GM12872 (cell line): ENCODE results near the gene CLDN10.

ENCODE experiments used
- TF ChIP-seq, protein P1 (sequence below): IDR thresholded peaks from 3 replicates; pipeline ENCODE4 v1.5.1; 2011; ENCODE audit warnings: low read depth, mild to moderate bottlenecking, low read length, moderate library complexity; ENCODE audit not compliant: insufficient read depth

The CLDN10 gene

DNA sequence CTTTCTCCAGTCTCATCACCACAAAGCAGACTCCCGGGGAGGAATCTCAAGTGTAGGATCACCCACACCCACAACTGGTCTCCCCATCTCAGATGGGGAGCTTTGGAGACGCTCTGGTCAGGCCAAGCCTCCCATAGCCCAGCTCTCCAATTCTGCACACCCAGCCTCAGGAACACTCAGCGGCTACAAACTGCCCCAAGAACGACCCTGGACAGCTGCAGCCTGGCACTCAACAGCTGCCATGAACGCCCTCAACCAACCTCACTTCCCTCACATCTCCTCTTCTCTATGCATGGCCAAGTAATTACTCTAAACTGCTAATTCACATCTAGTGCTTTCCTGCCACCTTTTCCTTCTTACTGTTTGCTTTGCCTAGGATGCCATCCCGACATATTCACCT is 49.4 kb downstream of the CLDN10 start:
- TF ChIP-seq, protein P1, sequence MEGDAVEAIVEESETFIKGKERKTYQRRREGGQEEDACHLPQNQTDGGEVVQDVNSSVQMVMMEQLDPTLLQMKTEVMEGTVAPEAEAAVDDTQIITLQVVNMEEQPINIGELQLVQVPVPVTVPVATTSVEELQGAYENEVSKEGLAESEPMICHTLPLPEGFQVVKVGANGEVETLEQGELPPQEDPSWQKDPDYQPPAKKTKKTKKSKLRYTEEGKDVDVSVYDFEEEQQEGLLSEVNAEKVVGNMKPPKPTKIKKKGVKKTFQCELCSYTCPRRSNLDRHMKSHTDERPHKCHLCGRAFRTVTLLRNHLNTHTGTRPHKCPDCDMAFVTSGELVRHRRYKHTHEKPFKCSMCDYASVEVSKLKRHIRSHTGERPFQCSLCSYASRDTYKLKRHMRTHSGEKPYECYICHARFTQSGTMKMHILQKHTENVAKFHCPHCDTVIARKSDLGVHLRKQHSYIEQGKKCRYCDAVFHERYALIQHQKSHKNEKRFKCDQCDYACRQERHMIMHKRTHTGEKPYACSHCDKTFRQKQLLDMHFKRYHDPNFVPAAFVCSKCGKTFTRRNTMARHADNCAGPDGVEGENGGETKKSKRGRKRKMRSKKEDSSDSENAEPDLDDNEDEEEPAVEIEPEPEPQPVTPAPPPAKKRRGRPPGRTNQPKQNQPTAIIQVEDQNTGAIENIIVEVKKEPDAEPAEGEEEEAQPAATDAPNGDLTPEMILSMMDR: no peak

DNA sequence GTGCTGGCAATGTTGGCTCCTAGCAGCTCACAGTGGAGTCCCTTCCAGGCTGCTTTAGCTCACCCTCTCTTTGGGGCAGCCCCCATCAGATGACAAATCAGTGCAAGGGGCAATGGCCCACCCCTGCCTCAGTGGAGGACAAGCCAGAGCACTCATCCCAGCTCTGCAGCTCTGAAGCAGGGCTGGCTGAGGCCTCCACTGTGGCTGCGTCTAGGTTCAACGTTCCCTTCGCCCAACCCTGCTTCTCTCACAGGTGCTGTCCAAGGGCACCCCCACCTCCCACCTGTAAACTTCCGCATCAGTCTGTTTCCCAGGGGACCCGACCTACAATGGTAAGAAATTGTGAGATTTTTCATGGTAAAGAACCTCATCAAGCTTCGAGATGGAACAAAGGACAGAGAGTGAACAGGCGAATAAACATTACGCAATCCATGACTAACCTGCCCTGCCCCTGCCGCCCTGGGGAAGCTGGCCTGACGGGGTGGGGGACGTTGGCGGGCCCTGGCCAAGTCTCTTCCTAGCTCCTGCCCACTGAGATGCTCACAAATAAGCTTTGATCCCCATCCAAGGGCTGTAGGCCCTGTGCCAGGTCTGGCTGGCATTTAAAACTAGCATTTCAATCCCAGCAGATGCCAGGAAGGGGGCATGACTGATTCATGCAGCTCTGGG is 51.5 kb downstream of the CLDN10 start:
- TF ChIP-seq, protein P1: no peak

DNA sequence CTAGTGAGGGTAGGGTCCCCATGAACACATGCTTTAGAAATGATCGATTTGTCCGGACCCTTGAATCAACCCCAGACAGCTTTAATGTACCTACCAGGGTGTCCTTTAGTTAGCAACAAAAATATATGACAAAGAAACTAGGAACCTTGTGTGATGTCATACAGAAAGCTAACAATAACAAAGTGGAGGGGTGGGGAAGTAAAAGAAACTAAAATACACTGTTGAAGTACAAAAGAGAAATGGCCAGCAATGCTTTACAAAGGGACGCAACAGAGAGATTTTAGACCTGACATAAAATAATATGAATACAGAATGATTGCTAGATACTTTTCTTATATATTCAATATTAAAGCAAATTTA is 52.0 kb downstream of the CLDN10 start:
- TF ChIP-seq, protein P1: no peak

DNA sequence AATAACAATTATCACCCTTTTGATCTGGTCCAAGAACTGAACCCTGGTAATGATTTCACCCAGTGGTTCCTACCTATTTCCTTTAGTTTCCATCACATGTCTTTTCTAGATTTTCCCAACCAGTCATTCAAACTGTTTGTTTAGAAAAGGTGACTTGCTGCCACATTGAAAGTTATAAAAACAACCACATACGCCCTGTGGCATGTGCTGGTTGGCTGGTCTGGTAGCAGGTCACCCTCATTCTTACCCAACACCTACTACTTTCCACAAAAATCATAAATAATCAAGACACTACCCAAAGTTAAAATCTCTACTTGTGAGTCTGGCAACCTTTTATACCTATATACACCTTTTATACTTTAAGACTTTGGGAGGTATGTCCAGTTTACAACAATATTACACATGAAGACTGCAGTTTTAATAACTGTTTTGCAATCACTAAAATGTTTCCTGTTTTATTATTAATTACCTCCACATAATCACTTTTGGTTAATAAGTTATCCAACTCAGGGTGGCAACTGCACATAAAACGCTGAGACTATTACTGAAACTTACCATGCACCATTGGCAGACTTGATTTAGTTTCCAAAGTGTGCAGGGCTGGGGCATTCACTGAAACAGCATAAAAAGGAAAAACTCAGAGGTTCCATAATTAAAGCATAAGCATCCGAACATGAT is 53.1 kb downstream of the CLDN10 start:
- TF ChIP-seq, protein P1: no peak

DNA sequence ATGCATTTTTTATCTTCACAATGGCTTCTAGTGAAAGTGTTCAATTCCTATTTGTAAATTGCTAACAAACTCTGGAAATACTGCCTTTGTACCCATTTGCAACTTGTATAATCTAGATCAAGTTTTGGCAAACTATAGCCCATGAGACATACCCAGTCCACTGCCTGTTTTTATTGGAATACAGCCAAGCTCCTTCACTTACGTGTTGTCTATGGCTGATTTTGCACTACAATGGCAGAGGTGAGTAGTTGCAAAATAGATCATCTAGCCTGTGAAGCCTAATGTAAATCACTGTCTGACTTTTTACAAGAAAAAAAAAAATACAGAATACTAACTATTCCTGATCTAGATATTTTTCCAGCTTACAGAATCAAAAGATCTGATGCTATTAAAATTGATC is 54.8 kb downstream of the CLDN10 start:
- TF ChIP-seq, protein P1: no peak

DNA sequence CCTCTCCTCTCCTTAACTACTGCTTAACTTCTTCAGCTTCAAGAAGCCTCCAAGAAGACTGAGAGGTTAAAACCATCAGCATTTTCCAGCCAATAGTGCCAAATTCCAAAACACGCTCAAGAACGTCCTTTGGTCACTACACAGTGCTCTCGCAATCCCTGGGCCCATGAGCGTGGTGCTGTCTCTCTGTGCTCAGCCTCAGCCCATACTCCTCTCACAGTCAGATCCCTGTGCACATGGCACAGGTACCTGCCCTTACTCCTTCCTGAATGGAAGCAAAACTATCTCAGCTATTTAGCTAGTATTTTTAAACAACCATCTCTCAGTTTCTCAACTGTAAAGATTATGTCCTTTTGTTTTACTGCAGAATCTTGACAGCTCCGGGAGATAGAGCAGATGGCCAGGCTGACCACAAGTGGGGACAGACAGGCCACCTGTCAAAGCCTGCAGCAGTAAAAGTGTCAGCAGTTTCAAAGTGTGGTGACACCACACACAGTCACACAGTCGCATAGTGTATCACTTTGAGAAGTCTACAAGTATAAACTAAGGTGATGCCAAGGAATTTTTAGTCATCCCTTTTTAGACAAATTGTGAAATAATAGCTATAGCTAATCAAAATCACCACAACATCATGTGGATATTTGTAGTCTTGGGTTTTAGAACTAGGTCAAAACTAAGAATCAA is 56.3 kb downstream of the CLDN10 start:
- TF ChIP-seq, protein P1: no peak

DNA sequence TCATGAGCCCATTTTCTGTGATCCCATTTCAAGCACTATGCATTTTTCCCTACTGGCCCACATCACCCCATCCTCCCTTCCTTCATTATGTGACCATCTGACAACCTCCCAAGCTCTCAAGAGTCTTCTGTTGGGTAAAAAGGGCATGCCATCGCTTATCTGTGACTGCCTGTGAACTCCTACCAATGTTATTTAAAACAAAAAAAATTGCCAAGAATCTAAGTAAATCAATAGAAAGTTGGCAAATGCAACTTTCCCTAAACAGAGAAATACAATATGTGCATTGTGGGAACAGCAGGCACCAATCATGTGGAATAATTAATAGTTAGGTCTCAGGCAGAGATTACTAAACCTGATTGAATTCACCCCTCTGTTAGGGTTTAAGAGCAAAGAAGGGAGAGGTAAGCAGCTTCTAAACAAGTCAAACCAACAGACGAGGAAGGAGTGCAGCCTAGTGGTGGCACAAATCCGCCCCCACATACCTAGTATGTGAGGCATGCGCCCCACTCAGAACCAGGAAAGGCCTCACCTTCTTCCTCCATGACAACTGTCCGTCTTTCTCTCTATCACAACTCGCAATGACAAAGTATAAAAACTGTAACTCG is 62.2 kb downstream of the CLDN10 start:
- TF ChIP-seq, protein P1: no peak
